IPS-20b (cell line): ENCODE measurements around the gene DNMBP.
"Not testable (repeated sequence)": the region's sequence is repeated elsewhere in the genome, so short reads cannot be mapped to it uniquely, and the experiment has no call there.

Experiments used
- H3K27ac ChIP-seq: one replicate; pipeline ENCODE4 v1.5.1; 2013; ENCODE audit warnings: low read length
- H3K27me3 ChIP-seq: 2 replicates; pipeline ENCODE4 v1.6.1; 2013; ENCODE audit warnings: mild to moderate bottlenecking, low read length, inconsistent platforms; ENCODE audit not compliant: insufficient read depth
- H3K36me3 ChIP-seq: 2 replicates; pipeline ENCODE4 v1.6.1; 2013; ENCODE audit warnings: low read depth, mild to moderate bottlenecking, inconsistent platforms, low read length, moderate library complexity; ENCODE audit not compliant: insufficient read depth
- H3K4me1 ChIP-seq: 2 replicates; pipeline ENCODE4 v1.6.1; 2013; ENCODE audit warnings: mild to moderate bottlenecking, control low read depth, inconsistent platforms, low read length, moderate library complexity; ENCODE audit not compliant: insufficient read depth
- H3K4me3 ChIP-seq: 2 replicates; pipeline ENCODE4 v1.5.1; 2013; ENCODE audit warnings: mild to moderate bottlenecking, low read length, inconsistent platforms
- H3K9ac ChIP-seq: 2 replicates; pipeline ENCODE4 v1.6.1; 2013; ENCODE audit warnings: low read depth, mild to moderate bottlenecking, inconsistent platforms, low read length, moderate library complexity
- H3K9me3 ChIP-seq: 2 replicates; pipeline ENCODE4 v1.6.1; 2013; ENCODE audit warnings: mild to moderate bottlenecking, low read depth, low read length, inconsistent platforms; ENCODE audit not compliant: insufficient read depth

Gene DNMBP

GRCh38 chr10:99849057-99849456 lies 160.7 kb downstream of the DNMBP start:
- Histone ChIP-seq H3K4me1 (peaks cover 29% of the 10 kb centered on the region), H3K27me3 (peaks cover 6% of the 10 kb centered on the region; the same call in 1 of the 2 replicates), H3K36me3 (no peaks in the 10 kb centered on the region), H3K27ac (no peak overlapping the region), H3K9ac (peak overlapping the region; percentile 12), H3K9me3 (no peaks in the 10 kb centered on the region), H3K4me3 (peak overlapping the region; percentile 25; the same call in 1 of the 2 replicates)

- H3K27me3 ChIP-seq, result peaks cover 6% of the 10 kb centered on the region; the same call in 1 of the 2 replicates
- H3K4me3 ChIP-seq, result peak overlapping the region; percentile 48; the same call in 1 of the 2 replicates
- H3K4me1 ChIP-seq, result peaks cover 30% of the 10 kb centered on the region
- H3K9me3 ChIP-seq, result no peaks in the 10 kb centered on the region; the same call in 1 of the 2 replicates
- no peak overlapping the region for H3K27ac ChIP-seq
- H3K9ac ChIP-seq, result peak overlapping the region; percentile 22; the same call in 1 of the 2 replicates
- no peaks in the 10 kb centered on the region for H3K36me3 ChIP-seq
These were observed 163.8 kb downstream of the DNMBP start for GRCh38 chr10:99845837-99846382.

GRCh38 chr10:99844433-99844955 lies 165.3 kb downstream of the DNMBP start:
- no peaks in the 10 kb centered on the region for H3K36me3 ChIP-seq
- H3K9ac ChIP-seq, result no peak overlapping the region
- H3K27ac ChIP-seq, result no peak overlapping the region
- no peaks in the 10 kb centered on the region; the same call in 1 of the 2 replicates for H3K9me3 ChIP-seq
- no peak overlapping the region for H3K4me3 ChIP-seq
- peaks cover 17% of the 10 kb centered on the region for H3K4me1 ChIP-seq
- peaks cover 6% of the 10 kb centered on the region; the same call in 1 of the 2 replicates for H3K27me3 ChIP-seq

GRCh38 chr10:99843310-99843709 lies 166.4 kb downstream of the DNMBP start:
- H3K9ac ChIP-seq, result peak overlapping the region; percentile 37; the same call in 1 of the 2 replicates
- H3K9me3 ChIP-seq, result no peaks in the 10 kb centered on the region; the same call in 1 of the 2 replicates
- H3K4me1 ChIP-seq, result 0 out of 2 replicates have a peak, but pooled peaks cover 7% of the 10 kb centered on the region
- H3K27me3 ChIP-seq, result peaks cover 6% of the 10 kb centered on the region; the same call in 1 of the 2 replicates
- H3K4me3 ChIP-seq, result no peak overlapping the region
- H3K27ac ChIP-seq, result no peak overlapping the region
- H3K36me3 ChIP-seq, result no peaks in the 10 kb centered on the region

- H3K9me3 ChIP-seq, result no peaks in the 10 kb centered on the region; the same call in 1 of the 2 replicates
- H3K36me3 ChIP-seq, result no peaks in the 10 kb centered on the region
- no peak overlapping the region for H3K27ac ChIP-seq
- no peak overlapping the region for H3K4me3 ChIP-seq
- H3K4me1 ChIP-seq, result 0 out of 2 replicates have a peak, but pooled peaks cover 6% of the 10 kb centered on the region
- H3K27me3 ChIP-seq, result peaks cover 6% of the 10 kb centered on the region; the same call in 1 of the 2 replicates
- H3K9ac ChIP-seq, result no peak overlapping the region
These were observed 168.0 kb downstream of the DNMBP start for GRCh38 chr10:99841746-99842145.

- not testable (repeated sequence) for H3K27me3 ChIP-seq, H3K36me3 ChIP-seq, H3K9ac ChIP-seq, H3K9me3 ChIP-seq, H3K27ac ChIP-seq, H3K4me1 ChIP-seq, H3K4me3 ChIP-seq
These were observed 168.9 kb downstream of the DNMBP start for GRCh38 chr10:99840859-99841258.

- no peak overlapping the region for H3K27ac ChIP-seq
- no peak overlapping the region for H3K9ac ChIP-seq
- H3K36me3 ChIP-seq, result no peaks in the 10 kb centered on the region
- H3K9me3 ChIP-seq, result no peaks in the 10 kb centered on the region; the same call in 1 of the 2 replicates
- no peaks in the 10 kb centered on the region for H3K4me1 ChIP-seq
- H3K4me3 ChIP-seq, result no peak overlapping the region
- H3K27me3 ChIP-seq, result no peaks in the 10 kb centered on the region
These were observed 173.0 kb downstream of the DNMBP start for GRCh38 chr10:99836711-99837110.

- no peaks in the 10 kb centered on the region; the same call in 1 of the 2 replicates for H3K9me3 ChIP-seq
- no peaks in the 10 kb centered on the region for H3K4me1 ChIP-seq
- H3K4me3 ChIP-seq, result no peak overlapping the region
- no peaks in the 10 kb centered on the region for H3K27me3 ChIP-seq
- H3K27ac ChIP-seq, result no peak overlapping the region
- H3K36me3 ChIP-seq, result no peaks in the 10 kb centered on the region
- H3K9ac ChIP-seq, result no peak overlapping the region
These were observed 173.8 kb downstream of the DNMBP start for GRCh38 chr10:99835947-99836346.

- no peaks in the 10 kb centered on the region for H3K36me3 ChIP-seq
- H3K9ac ChIP-seq, result no peak overlapping the region
- H3K27ac ChIP-seq, result no peak overlapping the region
- no peaks in the 10 kb centered on the region for H3K4me1 ChIP-seq
- H3K27me3 ChIP-seq, result no peaks in the 10 kb centered on the region
- no peaks in the 10 kb centered on the region for H3K9me3 ChIP-seq
- no peak overlapping the region for H3K4me3 ChIP-seq
These were observed 175.3 kb downstream of the DNMBP start for GRCh38 chr10:99834410-99834809.

- Histone ChIP-seq H3K4me1 (no peaks in the 10 kb centered on the region), H3K9me3 (no peaks in the 10 kb centered on the region), H3K9ac (no peak overlapping the region), H3K27ac (no peak overlapping the region), H3K27me3 (no peaks in the 10 kb centered on the region), H3K36me3 (no peaks in the 10 kb centered on the region), H3K4me3 (no peak overlapping the region)
These were observed 177.3 kb downstream of the DNMBP start for GRCh38 chr10:99832439-99832838.

GRCh38 chr10:99828464-99828863 lies 181.3 kb downstream of the DNMBP start:
- Histone ChIP-seq H3K9ac (no peak overlapping the region), H3K9me3 (no peaks in the 10 kb centered on the region), H3K36me3 (no peaks in the 10 kb centered on the region), H3K4me3 (no peak overlapping the region), H3K27ac (no peak overlapping the region), H3K4me1 (no peaks in the 10 kb centered on the region), H3K27me3 (no peaks in the 10 kb centered on the region)

- Histone ChIP-seq H3K27me3 (no peaks in the 10 kb centered on the region), H3K27ac (no peak overlapping the region), H3K36me3 (no peaks in the 10 kb centered on the region), H3K4me1 (no peaks in the 10 kb centered on the region), H3K9ac (no peak overlapping the region), H3K9me3 (no peaks in the 10 kb centered on the region), H3K4me3 (no peak overlapping the region)
These were observed 181.8 kb downstream of the DNMBP start for GRCh38 chr10:99827936-99828335.
